Muscle of leg (tissue), 11 donors: ENCODE results near the gene IL23R. TPM values are rescaled to one million over a fixed set of nuclear protein-coding genes. Genes with fewer than 3 reads are reported as not detected.
"Not testable (repeated sequence)": the region's sequence is repeated elsewhere in the genome, so short reads cannot be mapped to it uniquely, and the experiment has no call there.

ENCODE experiments used
- DNase-seq: peaks from one replicate; pipeline ENCODE4 v3.0.0; 2013
- H3K27ac ChIP-seq: one replicate; pipeline ENCODE4 v1.5.1; 2013; ENCODE audit warnings: mild to moderate bottlenecking, low read length, control low read depth
- H3K27me3 ChIP-seq: one replicate; pipeline ENCODE4 v1.6.1; 2013; ENCODE audit warnings: low read length; ENCODE audit not compliant: control insufficient read depth, insufficient read depth
- H3K36me3 ChIP-seq: one replicate; pipeline ENCODE4 v1.6.1; 2013; ENCODE audit warnings: low read length; ENCODE audit not compliant: control insufficient read depth, insufficient read depth
- H3K4me1 ChIP-seq: one replicate; pipeline ENCODE4 v1.6.1; 2013; ENCODE audit warnings: low read length; ENCODE audit not compliant: control insufficient read depth, insufficient read depth
- H3K4me3 ChIP-seq: one replicate; pipeline ENCODE4 v1.5.1; 2013; ENCODE audit warnings: low read length, control low read depth
- H3K9me3 ChIP-seq: replicated peaks from 2 replicates; pipeline ENCODE4 v1.6.1; 2013; ENCODE audit warnings: low read depth, low read length; ENCODE audit not compliant: control insufficient read depth
- WGBS: methylation state at CpG from one replicate; pipeline ENCODE4 v1.1.5; 2013; ENCODE audit warnings: missing lambda C conversion rate; ENCODE audit not compliant: insufficient coverage; 5-methylcytosine and 5-hydroxymethylcytosine counted together
- polyA plus RNA-seq, 8 donors: library from polyadenylated mRNA; unstranded; fragments of 120-200 nt; gene quantifications; one replicate each; pipeline versions ENCODE4 v1.2.1 to v1.2.3, GENCODE V29; 2013; ENCODE audit warnings: inconsistent platforms in 1 of 8, low replicate concordance in 1 of 8; ENCODE audit not compliant: insufficient read length in 8 of 8, insufficient read depth in 1 of 8
- total RNA-seq: library from RNA; stranded (reverse); fragments of 120-200 nt; gene quantifications from one replicate; pipeline ENCODE4 v1.2.4, GENCODE V29; 2013

The IL23R gene
- total and polyA plus RNA-seq, 9 donors, result 0.04 to 0.12 (median 0.06) TPM; not detected in 5

- H3K4me3 ChIP-seq, result no peak overlapping the region
- WGBS, result 29% methylated on average over 1 of the region's 2 CpGs
- H3K9me3 ChIP-seq, result no peaks in the 10 kb centered on the region
- no peaks in the 10 kb centered on the region for H3K36me3 ChIP-seq
- no peak for DNase-seq
- H3K4me1 ChIP-seq, result no peaks in the 10 kb centered on the region
- H3K27ac ChIP-seq, result no peak overlapping the region
- no peaks in the 10 kb centered on the region for H3K27me3 ChIP-seq
Observed at GRCh38 chr1:67191668-67192520, 25.6 kb downstream of the IL23R start.

GRCh38 chr1:67192902-67193301 is 26.6 kb downstream of the IL23R start:
- H3K27me3 ChIP-seq, result no peaks in the 10 kb centered on the region
- no peaks in the 10 kb centered on the region for H3K36me3 ChIP-seq
- H3K4me3 ChIP-seq, result no peak overlapping the region
- H3K27ac ChIP-seq, result no peak overlapping the region
- no CpG with 5 or more reads among the region's 1 CpG for WGBS
- DNase-seq, result no peak
- H3K9me3 ChIP-seq, result no peaks in the 10 kb centered on the region
- H3K4me1 ChIP-seq, result no peaks in the 10 kb centered on the region

DNA sequence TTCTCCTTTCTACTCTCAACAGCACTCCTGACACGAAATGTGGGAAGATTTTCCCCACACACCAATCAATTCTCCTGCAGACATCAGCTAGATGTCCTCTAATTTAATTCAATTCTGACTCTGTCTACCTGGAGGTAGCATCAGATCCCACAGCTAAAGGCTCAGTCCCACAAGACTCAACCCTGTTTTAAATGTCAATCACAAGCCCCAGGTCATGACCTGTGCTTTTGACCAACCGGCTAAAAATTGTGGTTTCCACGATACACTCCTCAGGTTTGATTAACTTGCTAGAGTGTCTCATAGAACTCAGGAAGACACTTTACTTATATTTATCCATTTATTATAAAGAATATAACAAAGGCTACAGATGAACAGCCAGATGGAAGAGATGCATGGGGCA is 27.4 kb downstream of the IL23R start:
- H3K4me1 ChIP-seq, result no peaks in the 10 kb centered on the region
- no peaks in the 10 kb centered on the region for H3K36me3 ChIP-seq
- H3K4me3 ChIP-seq, result no peak overlapping the region
- H3K27ac ChIP-seq, result no peak overlapping the region
- 0% methylated on average over 1 of the region's 3 CpGs for WGBS
- DNase-seq, result no peak
- no peaks in the 10 kb centered on the region for H3K27me3 ChIP-seq
- no peaks in the 10 kb centered on the region for H3K9me3 ChIP-seq

DNA sequence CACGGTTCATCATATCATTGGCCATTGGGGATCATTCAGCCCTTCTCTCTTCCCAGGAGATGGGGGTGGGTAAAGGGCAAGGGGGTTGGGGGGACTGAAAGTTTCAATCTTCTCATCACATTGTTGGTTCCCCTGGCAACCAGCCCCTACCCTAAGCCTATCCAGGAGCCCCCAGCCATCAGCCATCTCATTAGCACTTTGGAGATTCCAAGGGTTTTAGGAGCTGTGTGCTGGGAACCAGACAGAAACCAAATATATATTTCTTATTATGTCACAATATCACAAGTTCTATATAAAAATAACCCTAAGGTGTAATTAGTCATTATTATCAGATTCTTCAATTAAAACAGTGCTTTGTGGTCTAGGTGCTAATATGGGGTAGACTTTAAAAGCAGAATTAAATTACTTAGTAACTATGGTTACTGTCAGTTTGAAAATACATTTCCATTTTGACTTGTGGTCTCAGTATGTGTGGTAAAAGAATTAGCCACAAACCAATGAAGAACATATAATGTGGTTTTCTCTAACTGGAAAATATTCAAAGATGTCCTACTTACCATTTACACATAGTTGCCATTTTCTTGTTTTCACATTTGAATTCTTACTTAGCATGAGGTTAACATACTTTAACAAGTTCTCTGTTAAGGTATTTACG is 28.1 kb downstream of the IL23R start:
- H3K27me3 ChIP-seq, result no peaks in the 10 kb centered on the region
- H3K4me1 ChIP-seq, result no peaks in the 10 kb centered on the region
- H3K9me3 ChIP-seq, result no peaks in the 10 kb centered on the region
- no peak for DNase-seq
- no CpG with 5 or more reads among the region's 2 CpGs for WGBS
- no peak overlapping the region for H3K4me3 ChIP-seq
- no peaks in the 10 kb centered on the region for H3K36me3 ChIP-seq
- H3K27ac ChIP-seq, result no peak overlapping the region

DNA sequence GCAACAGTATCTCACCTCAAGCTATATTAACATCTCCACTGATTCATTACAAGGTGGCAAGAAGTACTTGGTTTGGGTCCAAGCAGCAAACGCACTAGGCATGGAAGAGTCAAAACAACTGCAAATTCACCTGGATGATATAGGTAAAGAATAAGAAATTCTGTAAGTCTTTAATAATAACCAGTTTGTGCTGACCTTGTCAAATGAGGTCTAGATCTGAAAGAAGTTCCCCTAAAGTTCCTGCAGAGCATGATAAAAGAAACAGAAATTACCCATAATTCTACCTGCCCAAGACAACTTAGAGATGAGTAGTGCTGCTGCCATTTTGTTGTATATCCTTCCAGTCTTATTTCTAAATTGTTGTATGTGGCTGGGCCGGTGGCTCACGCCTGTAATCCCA is 34.5 kb downstream of the IL23R start:
- Histone ChIP-seq H3K27ac (no peak overlapping the region), H3K27me3 (no peaks in the 10 kb centered on the region), H3K9me3 (no peaks in the 10 kb centered on the region), H3K36me3 (no peaks in the 10 kb centered on the region), H3K4me1 (no peaks in the 10 kb centered on the region), H3K4me3 (no peak overlapping the region)
- no peak for DNase-seq
- WGBS, result no CpG with 5 or more reads among the region's 3 CpGs

- H3K27ac ChIP-seq, result no peak overlapping the region
- H3K27me3 ChIP-seq, result no peaks in the 10 kb centered on the region
- no peak overlapping the region for H3K4me3 ChIP-seq
- H3K36me3 ChIP-seq, result no peaks in the 10 kb centered on the region
- WGBS, result no CpG with 5 or more reads among the region's 1 CpG
- H3K4me1 ChIP-seq, result no peaks in the 10 kb centered on the region
- H3K9me3 ChIP-seq, result no peaks in the 10 kb centered on the region
- DNase-seq, result no peak
Observed at GRCh38 chr1:67201891-67202290, 35.6 kb downstream of the IL23R start.

GRCh38 chr1:67204298-67204980 is 38.2 kb downstream of the IL23R start:
- Histone ChIP-seq H3K4me1 (no peaks in the 10 kb centered on the region), H3K27ac (no peak overlapping the region), H3K4me3 (no peak overlapping the region), H3K9me3 (no peaks in the 10 kb centered on the region), H3K36me3 (no peaks in the 10 kb centered on the region), H3K27me3 (no peaks in the 10 kb centered on the region)
- 80% methylated on average over 2 of the region's 8 CpGs for WGBS
- DNase-seq, result no peak

DNA sequence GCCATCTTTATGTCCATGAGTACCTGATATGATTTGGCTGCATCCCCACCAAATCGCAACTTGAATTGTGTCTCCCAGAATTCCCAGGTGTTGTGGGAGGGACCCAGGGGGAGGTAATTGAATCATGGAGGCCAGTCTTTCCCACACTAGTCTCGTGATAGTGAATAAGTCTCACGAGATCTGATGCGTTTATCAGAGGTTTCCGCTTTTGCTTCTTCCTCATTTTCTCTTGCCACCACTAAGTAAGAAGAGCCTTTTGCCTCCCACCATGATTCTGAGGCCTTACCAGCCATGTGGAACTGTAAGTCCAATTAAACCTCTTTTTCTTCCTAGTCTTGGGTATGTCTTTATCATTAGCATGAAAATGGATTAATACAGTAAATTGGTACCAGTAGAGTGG is 41.1 kb downstream of the IL23R start:
- not testable (repeated sequence) for H3K4me1 ChIP-seq, H3K27ac ChIP-seq, H3K36me3 ChIP-seq, H3K27me3 ChIP-seq, H3K9me3 ChIP-seq, DNase-seq, H3K4me3 ChIP-seq
- 100% methylated on average over 2 of the region's 5 CpGs for WGBS

GRCh38 chr1:67208217-67208616 is 42.0 kb downstream of the IL23R start:
- H3K9me3 ChIP-seq, result no peaks in the 10 kb centered on the region
- H3K4me1 ChIP-seq, result no peaks in the 10 kb centered on the region
- no peak overlapping the region for H3K27ac ChIP-seq
- H3K4me3 ChIP-seq, result no peak overlapping the region
- DNase-seq, result no peak
- no peaks in the 10 kb centered on the region for H3K27me3 ChIP-seq
- WGBS, result 88% methylated on average over 1 of the region's 2 CpGs
- no peaks in the 10 kb centered on the region for H3K36me3 ChIP-seq

- DNase-seq, result no peak
- no peaks in the 10 kb centered on the region for H3K4me1 ChIP-seq
- 86% methylated on average over 1 of the region's 3 CpGs for WGBS
- no peak overlapping the region for H3K4me3 ChIP-seq
- H3K27ac ChIP-seq, result no peak overlapping the region
- H3K27me3 ChIP-seq, result no peaks in the 10 kb centered on the region
- no peaks in the 10 kb centered on the region for H3K9me3 ChIP-seq
- H3K36me3 ChIP-seq, result no peaks in the 10 kb centered on the region
Observed at GRCh38 chr1:67209521-67209920, 43.3 kb downstream of the IL23R start.
